ENCODE results near the gene FXYD3.

Gene FXYD3, protein sequence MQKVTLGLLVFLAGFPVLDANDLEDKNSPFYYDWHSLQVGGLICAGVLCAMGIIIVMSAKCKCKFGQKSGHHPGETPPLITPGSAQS

DNA sequence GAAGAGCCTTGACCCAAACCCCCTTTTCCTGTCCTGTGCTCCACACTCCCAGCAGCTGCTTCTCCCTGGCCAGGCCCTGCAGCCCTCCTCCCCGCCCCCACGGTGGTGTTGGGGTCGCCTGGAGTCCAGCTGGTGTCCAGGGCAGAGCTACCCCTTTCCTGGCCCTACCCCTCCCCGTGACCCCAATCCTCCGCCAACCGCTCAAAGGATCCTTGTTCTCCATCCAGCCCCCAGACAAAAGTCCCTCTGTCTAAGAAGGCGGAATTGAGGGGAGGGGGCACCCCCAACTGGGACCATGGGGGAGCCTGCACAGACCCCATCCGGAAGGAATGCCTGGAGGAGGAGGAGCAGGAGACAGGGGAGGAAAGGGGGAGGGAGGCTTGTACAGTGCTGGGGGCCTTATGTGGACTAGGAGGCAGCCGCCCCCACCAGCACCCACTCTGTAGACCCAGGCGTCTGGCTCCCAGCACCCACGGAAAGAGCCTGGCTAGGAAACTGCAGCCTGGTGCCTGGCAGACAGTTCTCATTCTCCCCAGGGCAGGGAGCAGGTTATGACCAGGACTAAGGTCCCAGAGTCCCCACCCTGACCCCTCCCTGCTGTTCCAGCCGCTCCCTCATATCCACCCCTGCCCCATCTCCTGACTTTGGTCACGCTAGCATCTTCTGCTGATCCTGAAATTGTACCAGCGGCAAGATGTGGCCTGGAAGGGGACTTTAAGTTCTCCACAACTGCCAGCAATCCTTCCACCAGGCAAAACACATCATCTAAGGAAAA lies at the start of gene FXYD3:
FXYD3 (plus strand) TSS at position 647 of the 775 bp plus-strand sequence. CDS start 3,554 bp downstream, outside the sequence.
- no peak for DNase-seq

DNA sequence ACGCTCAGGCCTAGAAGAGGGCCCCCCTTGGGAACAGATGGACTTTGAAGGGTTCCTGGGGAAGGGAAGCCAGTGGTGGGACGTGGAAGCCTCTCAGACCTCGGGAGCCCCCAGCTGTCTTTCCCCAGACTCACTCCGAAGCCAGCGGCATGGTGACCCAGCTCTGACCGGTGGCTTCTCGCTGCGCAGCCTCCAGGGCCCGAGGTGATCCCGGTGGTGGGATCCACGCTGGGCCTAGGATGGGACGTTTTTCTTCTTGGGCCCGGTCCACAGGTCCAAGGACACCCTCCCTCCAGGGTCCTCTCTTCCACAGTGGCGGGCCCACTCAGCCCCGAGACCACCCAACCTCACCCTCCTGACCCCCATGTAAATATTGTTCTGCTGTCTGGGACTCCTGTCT lies 49.5 kb upstream of the FXYD3 start:
- no peak for DNase-seq

DNA sequence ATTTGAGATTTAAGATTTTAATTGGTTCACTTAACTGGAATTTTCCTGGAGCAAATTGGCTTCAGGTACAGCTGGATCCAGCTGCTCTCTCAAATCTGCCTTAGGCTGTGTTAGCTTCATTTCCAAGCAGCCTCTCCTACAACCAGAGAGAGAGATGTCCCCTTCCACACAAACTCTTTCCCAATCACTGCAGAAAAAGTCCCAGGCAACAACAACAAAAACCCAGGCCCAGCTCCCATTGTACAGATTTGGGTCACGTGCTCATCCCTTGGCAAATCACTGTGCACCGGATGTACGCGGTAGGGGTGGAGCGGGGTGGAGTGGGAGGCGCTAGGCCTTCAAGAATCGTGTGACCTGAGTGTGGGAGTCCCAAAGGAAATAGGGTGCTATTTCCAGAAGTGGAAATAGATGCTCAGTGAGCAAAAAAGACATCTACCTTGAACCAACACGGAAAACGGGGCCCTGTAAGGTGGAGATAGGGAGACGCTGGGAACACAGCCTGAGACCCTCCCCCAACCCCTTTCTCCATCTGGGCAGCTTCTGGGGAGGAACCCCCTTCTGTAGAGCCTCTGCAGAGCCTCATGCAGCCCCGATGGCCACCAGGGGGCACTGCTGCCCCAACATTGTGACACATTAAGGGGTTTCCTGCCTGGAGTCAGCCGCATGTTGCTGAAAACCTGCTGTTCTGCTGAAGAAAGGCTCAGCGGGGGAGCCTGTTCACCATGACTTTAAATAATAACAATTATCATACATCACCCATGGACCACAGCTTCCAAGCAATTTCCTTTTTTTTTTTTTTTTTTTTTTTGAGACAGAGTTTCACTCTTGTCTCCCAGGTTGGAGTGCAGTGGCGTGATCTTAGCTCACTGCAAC lies 48.7 kb upstream of the FXYD3 start:
- DNase-seq: peak; percentile 54

DNA sequence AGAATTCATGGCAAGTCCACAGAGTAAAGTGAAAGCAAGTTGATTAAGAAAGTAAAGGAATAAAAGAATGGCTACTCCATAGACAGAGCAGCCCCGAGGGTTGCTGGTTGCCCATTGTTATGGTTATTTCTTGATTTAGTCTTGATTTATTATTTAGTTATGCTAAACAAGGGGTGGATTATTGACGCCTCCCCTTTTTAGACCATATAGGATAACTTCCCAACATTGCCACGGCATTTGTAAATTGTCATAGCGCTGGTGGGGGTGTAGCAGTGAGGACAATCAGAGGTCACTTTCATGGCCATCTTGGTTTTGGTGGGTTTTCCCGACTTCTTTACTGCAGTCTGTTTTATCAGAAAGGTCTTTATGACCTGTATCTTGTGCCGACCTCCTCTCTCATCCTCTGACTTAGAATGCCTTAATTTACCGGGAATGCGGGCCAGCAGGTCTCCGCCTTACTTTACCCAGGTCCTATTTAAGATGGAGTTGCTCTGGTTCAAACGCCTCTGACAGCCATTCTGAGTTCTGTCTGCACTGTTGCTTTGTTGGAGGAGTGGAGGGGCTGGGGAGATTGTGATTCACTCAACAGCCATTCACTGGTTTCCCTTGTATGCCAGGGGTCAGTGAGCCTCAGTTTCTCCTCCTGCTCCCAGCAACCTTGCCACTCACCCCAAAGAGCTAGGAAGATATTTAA lies 46.5 kb upstream of the FXYD3 start:
- DNase-seq: no peak

DNA sequence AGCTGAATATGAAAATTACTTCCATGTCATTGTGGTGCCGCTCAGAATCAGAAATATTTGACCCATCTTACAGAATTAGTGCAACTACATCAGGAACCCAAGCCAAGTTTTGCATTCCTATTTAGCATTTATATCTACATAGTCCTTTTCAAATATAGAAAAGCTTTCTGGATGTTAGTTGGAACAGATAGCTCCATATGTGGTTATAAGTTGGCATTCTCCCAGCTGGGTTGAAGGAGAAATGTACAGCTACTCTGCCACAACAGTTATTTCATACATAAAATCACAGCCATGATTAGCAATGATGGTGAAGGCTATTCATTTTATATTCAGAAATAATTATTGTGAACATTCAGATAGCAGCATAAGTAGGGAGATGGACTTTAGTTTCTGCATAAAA lies 45.9 kb upstream of the FXYD3 start:
- no peak for DNase-seq

DNA sequence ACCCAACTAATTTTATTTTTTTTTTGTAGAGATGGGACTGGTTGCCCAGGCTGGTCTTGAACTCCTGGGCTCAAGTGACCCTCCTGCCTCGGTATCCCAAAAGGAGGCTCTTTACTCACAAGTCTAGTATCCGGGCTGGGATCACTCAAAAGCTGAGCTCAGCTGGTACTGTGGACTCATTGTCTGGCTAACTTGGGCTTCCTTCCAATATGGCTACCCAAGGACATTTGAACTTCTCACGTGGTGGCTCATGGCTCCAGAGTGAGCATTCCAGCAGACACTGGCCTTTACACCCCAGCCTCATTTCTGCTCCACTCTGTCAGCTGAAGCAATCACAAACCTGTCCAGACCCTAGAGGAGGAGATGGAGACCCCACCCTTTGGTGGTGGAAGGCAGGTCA lies 45.2 kb upstream of the FXYD3 start:
- no peak for DNase-seq

DNA sequence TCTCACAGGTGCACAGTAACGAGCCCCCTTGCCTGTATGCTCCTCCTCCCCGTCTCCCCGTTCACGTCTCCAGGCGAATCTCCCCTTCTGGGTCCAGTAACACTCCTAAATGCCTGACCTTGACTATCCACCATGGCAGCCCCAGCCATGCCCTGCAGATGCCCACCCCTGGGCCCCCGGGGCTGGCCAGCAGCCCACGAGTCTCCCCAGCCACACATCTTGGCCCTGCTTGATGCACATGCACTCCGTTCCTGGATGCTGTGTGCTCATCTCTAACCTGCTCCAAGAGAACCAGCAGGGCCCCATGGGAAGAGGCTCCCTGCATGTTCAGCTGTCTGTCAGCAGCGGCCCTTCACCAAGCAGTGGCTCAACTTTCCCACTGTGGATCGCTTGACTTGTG lies 42.1 kb upstream of the FXYD3 start:
- no peak for DNase-seq

DNA sequence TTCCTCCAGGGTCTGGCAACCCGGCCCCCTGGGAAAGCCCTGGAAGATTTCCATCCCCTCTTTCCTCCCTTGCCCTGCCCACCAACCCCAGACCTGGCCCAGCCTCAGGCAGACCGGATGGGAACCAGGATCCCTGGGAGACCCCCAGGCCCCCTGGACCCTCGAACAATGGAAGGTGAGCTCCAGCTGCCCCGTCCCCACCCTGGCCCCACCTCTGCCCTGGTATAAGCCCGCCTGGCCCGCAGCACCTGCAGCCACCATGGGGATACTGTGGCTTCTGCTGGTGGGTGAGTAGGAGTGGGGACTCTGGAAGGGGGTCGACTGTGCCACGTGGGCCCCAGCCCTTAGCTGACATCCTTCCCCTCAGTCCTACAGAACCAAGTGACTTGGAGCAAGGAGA lies 41.7 kb upstream of the FXYD3 start:
- no peak for DNase-seq

DNA sequence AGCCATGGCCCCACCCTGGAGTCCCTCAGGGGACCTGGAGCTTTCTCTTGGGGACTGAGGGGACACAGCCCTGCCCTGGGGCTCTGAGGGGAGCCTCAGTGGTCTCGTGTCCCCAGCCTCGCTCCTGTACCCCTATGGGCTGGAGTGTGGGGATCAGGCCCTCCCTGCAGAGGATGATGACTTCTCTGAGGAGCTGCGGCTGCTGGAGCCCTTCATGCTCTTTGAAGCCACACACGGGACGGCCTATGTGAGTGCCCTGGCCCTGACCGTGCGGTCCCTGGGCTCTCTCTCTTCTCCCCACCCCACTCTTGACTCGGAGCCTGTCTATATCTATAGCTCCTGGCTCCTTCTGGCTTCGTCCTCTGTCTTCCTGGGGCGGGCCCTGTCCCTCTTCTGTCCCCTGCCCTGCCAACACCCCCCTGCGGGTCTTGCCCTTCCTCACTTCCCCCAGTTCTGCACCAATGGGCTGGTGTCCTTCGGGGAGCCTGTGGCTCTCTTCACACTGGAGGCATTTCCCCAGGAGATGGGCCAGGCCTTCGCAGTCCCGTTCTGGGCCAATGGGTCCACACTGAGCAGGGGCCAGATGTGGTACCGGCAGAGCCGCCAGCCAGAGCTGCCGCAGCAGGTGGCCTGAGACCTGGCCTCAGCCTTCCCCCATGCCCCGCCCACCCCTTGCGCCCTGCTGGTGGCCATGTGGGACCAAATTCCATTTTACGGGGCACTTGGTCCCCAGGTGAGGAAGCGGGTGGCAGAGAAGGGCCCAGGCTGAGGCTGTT lies 41.0 kb upstream of the FXYD3 start:
- DNase-seq: no peak

DNA sequence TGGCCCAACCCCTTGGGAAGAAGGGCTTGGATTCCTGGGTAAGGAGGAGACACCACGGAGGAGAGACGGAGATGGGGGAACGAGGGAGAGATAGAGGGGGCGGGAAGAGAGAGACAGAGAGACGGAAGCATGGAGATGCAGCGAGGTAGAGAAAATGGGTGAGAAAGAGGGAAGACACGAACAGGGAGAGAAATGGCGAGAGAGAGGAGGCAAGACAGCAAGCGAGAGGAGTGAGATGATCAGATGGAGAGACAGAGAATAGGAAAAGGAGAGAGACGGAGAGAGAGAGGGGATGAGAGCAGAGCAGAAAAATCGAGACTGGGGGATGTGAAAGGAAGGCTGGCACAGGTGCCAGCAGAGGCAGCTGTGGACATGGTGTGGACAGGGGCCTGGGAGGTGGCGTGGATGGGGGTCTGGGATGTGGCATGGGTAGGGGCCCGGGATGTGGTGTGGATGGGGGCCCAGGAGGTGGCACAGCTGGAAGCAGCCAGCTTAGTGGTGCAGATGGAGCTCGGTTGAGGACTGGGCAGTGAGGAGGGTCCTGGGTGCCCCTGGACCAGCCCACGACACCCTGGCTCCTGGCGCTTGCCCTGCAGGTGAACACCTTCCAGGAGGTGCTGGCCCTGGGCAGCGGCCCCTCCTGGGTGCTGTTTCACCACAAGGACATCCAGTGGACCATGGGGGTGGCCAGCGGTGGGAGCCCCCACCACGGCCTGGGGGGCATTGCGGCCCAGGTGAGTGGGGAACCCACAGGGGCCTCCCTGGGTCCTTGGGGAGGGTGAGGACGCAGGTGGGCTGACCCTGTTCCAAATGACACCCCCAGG lies 40.2 kb upstream of the FXYD3 start:
- DNase-seq: no peak

DNA sequence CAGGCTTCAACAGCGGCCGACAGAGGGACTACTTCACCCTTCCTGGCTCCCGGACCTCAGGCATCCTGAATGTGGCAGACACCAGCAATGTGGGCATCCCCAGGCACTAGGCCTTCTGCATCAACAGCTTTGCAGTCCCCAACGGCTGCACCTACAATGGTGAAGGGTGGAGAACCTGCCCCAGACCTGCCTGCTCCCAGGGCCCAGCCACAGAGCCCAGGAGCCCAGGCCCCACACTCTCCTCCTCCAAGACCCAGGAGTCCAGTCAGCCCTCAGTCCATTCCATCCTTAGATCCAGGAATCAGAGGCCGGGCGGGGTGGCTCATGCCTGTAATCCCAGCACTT lies 39.6 kb upstream of the FXYD3 start:
- DNase-seq: no peak

DNA sequence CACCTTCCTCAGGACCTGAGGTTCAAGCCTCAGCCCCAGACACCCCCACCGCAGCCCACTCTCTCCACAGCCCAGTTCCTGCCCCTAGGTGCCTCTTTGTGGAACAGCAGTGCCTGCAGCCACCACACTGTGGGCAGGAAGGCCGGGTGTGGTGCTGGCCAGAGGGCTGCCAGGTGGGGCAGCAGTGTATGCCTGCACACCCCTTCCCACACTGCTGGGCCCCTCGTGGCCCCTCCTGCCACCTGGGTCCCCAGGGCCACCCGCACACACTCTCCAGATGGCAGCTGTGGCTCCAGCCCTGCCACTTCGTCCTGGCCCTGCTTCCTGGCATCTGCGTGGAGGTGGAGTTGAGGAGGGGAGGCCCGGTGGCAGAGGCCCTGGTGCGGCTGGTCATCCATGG lies 39.0 kb upstream of the FXYD3 start:
- DNase-seq: no peak

DNA sequence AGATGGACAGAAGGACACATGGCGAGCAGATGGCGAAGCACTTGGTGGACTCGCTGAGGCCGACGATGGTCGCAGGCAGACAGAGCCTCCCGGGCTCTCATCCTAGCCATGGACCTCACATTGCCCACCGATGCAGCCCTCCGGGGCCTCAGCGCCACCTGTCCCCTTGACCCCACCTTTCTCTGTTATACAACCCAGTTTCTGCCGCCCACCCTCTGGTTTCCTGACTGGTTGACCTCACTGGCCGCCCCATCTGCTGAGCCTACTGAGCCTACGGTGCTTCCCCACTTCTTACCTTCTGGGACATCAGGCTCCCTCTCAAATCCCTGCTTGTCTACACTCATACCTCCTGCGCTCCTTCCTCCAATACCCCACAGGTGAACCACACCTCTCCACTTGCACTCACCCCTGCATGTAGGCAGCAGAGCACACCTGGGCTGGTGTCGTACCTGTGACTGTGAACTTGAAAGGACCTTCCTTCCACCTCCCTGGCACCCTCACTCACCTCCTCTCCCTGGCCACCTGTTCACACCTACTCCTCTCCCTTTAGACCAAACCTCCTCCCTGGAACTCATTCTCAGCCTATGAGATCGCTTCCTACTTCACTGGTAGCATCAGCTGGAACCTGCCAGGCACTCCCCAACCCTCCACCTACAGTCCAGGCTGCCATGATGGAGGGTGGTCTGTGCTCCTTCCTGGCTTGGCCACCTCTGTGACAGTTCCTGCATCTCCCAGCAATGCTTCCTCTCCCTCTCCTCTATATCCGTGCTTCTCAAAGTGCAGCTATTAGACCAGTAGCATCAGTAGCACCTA lies 38.0 kb upstream of the FXYD3 start:
- DNase-seq: no peak

DNA sequence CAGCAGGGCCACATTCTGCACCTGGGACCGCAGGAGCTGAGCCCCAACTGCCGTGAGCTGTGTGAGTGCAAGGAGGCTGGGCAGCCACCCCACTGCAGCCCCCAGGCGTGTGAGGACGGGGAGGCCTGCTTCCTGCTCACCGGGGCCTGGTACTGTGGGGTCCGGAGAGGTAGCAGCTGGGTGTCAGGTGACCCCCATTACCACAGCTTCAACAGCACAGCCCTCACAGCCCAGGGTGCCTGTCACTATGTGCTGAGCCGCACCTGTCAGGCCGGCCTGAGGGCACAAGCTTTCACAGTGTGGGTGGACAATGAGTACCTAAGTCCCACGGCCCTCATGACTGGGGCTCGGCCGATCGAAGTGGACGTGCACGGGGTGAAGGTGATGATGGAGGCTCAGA lies 35.8 kb upstream of the FXYD3 start:
- no peak for DNase-seq

DNA sequence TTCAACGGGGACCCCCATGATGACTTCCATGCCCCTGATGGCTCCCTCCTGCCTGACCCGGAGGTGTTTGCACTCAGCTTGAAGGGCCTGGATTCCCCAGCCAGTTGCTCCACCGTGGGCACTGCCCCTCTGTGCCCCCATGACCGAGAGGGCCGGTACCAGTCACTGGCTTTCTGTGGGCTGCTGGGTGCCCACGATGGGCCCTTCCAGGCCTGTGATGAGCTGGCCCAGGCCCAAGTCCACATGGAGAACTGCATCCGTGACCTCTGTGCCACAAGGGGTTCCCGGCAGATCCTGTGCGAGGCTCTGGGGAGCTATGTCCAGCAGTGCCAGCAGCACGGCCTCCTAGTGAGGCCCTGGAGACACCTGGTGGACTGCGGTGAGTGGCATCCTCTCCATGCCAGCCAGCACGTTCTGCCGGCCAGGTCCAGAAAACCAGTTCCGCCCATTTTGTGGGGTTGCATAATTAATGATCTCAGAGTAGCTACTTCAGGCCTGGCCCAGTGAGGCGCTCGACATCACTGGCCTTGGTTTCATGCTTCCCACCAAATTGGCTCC lies 34.9 kb upstream of the FXYD3 start:
- no peak for DNase-seq

DNA sequence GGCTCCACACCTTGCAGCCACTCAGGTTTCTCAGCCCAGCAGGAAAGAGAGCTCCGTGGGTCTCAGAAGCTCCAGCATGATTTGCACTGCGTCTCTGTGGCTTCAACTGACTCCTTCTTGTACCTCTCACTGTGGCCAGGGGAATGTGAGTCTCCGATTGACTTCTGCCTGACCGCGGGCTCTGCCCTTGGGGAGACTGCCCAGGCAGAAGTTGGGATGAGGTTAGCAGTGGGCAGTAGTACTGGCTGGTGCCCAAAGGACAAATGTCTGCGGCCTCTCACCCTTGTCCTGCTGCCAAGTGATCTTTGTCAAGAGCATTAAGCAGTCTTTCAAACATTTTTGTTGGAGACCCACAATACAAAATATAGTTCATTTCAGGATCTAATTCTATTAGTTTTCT lies 34.4 kb upstream of the FXYD3 start:
- no peak for DNase-seq

DNA sequence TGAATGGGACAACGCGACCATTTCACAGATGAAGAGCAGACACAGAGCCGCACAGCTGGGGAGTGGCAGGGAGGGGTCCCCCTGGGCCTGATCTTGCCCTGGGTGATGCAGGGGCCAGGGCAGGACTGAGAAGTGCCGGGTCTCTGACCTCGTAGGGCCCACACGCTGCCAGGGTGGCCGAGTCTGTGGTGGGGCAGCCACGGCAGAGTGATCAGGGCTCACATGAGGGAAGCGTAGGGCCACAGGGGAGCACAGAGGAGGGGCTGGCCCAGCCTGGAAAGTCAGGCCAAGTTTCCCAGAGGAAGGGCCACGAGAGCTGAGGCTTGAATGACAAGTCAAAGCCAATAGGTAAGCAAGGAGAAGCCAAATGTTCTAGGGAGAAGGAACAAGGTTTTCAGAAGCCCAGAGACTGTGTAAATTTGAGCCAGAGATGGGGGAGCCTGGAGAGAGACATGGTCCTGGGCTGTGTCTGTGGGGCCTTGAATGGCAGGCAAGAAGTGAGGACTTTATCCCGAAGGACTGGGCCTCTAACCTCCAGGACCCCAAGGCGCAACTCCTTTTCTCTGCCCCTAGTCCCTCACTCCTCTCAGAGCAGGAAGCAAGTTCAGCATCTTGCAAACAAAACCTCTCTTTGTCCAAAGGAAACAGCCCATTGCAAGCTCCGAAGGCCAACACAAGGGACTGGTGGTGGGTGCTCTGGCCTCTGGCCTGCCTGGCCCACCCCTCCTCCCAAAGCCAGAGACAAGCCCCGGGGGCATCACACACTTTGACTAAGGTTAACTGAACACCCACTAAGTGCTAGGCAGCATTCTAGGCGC lies 31.7 kb upstream of the FXYD3 start:
- DNase-seq: no peak

DNA sequence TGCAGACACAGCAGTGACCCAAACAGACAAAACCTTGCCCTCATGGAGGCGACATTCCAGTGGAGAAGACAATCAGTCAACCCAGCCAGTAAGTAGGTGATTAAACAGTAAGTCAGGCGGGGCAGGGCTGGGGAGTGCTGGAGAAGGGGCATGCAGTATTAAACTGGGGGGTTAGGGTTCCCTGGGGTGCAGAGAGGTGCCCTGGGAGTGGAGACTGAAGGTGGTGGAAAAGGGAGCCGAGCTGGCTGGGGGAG lies 31.2 kb upstream of the FXYD3 start:
- no peak for DNase-seq

DNA sequence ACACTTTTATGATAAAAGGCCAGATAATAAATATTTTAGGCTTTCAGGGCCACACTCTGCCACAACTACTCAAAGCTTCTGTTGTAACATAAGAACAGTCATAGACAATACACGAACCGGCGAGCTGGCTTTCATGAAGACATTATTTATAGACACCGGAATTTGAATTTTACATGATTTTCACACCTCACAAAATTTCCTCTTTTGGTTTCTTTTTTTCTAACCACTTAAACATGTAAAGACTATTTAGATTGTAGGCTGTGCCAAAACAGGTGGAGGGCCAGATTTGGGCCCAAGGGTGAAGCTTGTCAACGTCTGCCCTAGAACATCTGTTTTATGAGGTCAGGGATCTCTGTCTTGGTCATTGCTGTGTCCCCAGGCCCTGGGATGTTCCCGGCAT lies 29.7 kb upstream of the FXYD3 start:
- no peak for DNase-seq

DNA sequence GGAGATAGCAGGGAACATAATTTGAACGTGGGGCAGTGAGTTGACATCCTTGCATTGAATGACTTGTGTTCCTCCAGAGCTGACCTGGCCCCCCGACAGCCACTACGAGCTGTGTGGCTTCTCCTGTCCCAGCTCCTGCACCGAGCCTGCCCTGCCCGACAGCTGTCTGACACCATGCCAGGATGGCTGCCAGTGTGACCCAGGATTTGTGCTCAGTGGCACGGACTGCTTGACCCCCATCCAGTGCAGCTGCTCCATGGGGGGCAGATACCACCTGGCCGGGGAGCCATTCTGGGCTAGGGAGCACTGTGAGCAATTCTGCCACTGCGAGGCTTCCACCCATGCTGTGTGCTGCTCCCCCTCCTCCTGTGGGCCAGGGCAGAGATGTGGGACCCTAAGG lies 29.2 kb upstream of the FXYD3 start:
- DNase-seq: no peak

Measured in GDM1 (cell line).